ENCODE results near the gene AMPD3.

DNA sequence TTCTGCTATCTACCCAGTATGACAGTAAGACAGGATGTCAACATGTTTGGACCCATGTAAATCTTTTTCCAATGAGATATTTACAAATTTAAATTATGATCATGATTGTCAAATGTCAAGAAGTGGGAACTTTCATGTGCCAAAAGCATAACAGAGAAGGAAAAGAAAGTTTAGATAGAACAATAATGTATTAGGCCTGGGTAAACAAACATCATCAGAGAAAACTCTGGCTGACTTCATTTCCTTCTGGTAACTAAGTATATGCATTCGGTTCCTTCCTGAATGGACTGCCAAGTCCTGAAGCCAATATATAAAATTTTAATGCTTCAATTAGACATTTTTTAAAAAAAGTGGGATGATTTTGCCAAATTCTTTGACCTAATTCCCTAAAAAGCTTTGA, 69.4 kb downstream of the AMPD3 start:
- TF ChIP-seq GATA2 (IDR thresholded peaks at IDR 0.05; ENCODE audit: low read depth, low read length) (no peak), GATA3 (IDR thresholded peaks at IDR 0.05; ENCODE audit: low read depth, low read length) (no peak)

Measured in SH-SY5Y (cell line).